GM12892 (cell line): ENCODE results near the gene CDKN1A.

Source experiments
- POLR2A ChIP-seq: IDR thresholded peaks from 2 replicates; pipeline ENCODE4 v1.6.1; 2011; ENCODE audit warnings: low read depth, low read length, control low read depth
- POLR2AphosphoS5 ChIP-seq: IDR thresholded peaks from 2 replicates; pipeline ENCODE4 v1.6.1; 2011; ENCODE audit warnings: low read depth, low read length, control low read depth

DNA sequence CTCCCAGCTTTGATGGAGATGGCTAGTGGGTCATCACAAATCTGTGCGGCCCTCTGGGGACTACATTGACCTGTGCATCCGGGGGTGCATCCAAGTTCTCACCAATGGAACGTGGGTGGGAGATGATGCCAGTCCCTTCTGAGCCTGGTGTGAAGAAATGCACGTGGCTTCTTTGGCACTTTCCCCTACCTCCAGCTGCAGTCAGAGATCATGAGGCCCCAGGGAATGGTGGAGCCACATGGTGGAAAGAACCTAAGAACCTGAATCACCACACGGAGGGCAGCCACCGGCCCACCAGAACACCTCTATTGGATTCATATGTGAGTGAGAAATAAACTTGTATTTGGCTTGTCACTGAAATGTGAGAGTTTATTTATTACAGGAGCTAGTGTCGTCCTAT is 9.9 kb upstream of the CDKN1A start:
- TF ChIP-seq POLR2A (no peak), POLR2AphosphoS5 (no peak)
